B cell (primary cell): Measurements from ENCODE around the gene ALDOA. TPM values are rescaled to one million over a fixed set of nuclear protein-coding genes. Genes with fewer than 3 reads are reported as not detected.

ENCODE experiments used
- ATAC-seq: fragments of 200-7000 bp; cut with Tn5 transposase; one replicate; pipeline ENCODE4 v1.10.0; 2021; ENCODE audit warnings: low read depth, mild to moderate bottlenecking, moderate number of reproducible peaks, moderate library complexity
- CTCF ChIA-PET: fragments of 350-600 bp; sonication (Branson Sonifier 250); formaldehyde crosslinking; loops from one replicate; lab custom pipeline; 2021; ENCODE audit warnings: antibody characterized with exemption, inconsistent platforms; lab: Charles Lee
- POLR2A ChIA-PET: fragments of 350-600 bp; sonication (Branson Sonifier 250); formaldehyde crosslinking; loops from one replicate; lab custom pipeline; 2021; ENCODE audit warnings: antibody characterized with exemption; lab: Charles Lee
- DNase-seq: peaks from one replicate; pipeline ENCODE4 v3.0.0; 2013
- H2AFZ ChIP-seq: 2 replicates; pipeline ENCODE4 v1.6.1; 2012; ENCODE audit warnings: mild to moderate bottlenecking, low read depth, low read length; ENCODE audit not compliant: insufficient read depth, poor library complexity, severe bottlenecking
- H3K27ac ChIP-seq, 2 donors: 1 replicate in 1 of 2; 2 replicates in 1 of 2; pipeline ENCODE4 v1.5.1; 2012 to 2013; ENCODE audit warnings: low read length in 2 of 2, mild to moderate bottlenecking in 2 of 2, moderate library complexity in 1 of 2
- H3K27me3 ChIP-seq, 4 experiments: fragments of 200-600 bp in 1 of 4; sonication (generic) in 1 of 4; replicated peaks in 1 of 4; 1 replicate in 2 of 4; 2 replicates in 2 of 4; pipeline versions ENCODE4 v1.6.1 to v1.7.0; 2013 to 2016; ENCODE audit warnings: low read length in 3 of 4, mild to moderate bottlenecking in 2 of 4, mixed read lengths in 1 of 4, moderate library complexity in 1 of 4; ENCODE audit not compliant: insufficient read depth in 4 of 4, control insufficient read depth in 3 of 4; ENCODE audit errors: control extremely low read depth in 1 of 4
- H3K36me3 ChIP-seq, 2 experiments: replicated peaks in 1 of 2; 1 replicate in 1 of 2; 2 replicates in 1 of 2; pipeline versions ENCODE4 v1.6.1 to v1.7.1; 2013; ENCODE audit warnings: low read length in 1 of 2; ENCODE audit not compliant: insufficient read depth in 2 of 2, control insufficient read depth in 1 of 2; ENCODE audit errors: control extremely low read depth in 1 of 2, extremely low read depth in 1 of 2
- H3K4me1 ChIP-seq, 2 donors: fragments of 200-600 bp in 1 of 2; sonication (generic) in 1 of 2; 1 replicate in 1 of 2; 2 replicates in 1 of 2; pipeline versions ENCODE4 v1.5.1 to v1.6.1; 2013 to 2017; ENCODE audit warnings: low read length in 2 of 2; ENCODE audit not compliant: control insufficient read depth in 2 of 2, insufficient read depth in 2 of 2
- H3K4me2 ChIP-seq: replicated peaks from 2 replicates; pipeline ENCODE3; 2012; ENCODE audit warnings: mild to moderate bottlenecking, low read depth, low read length; ENCODE audit not compliant: poor library complexity, severe bottlenecking
- H3K4me3 ChIP-seq, 5 experiments: fragments of 200-600 bp in 1 of 5; sonication (generic) in 1 of 5; 1 replicate in 3 of 5; 2 replicates in 2 of 5; pipeline versions ENCODE4 v1.5.1 to v1.7.0; 2011 to 2016; ENCODE audit warnings: low read length in 4 of 5, mild to moderate bottlenecking in 4 of 5, low read depth in 2 of 5, control low read depth in 1 of 5, moderate library complexity in 1 of 5; ENCODE audit not compliant: insufficient read depth in 1 of 5; ENCODE audit errors: control extremely low read depth in 1 of 5, extremely low read depth in 1 of 5
- H3K79me2 ChIP-seq: fragments of 200-600 bp; sonication (generic); one replicate; pipeline ENCODE4 v1.6.0; 2016; ENCODE audit warnings: low read length; ENCODE audit not compliant: control insufficient read depth, insufficient read depth
- H3K9ac ChIP-seq: fragments of 200-600 bp; sonication (generic); 2 replicates; pipeline ENCODE4 v1.6.1; 2017; ENCODE audit warnings: mild to moderate bottlenecking, low read length, moderate library complexity
- H3K9me3 ChIP-seq, 3 donors: one replicate each; pipeline versions ENCODE4 v1.6.1 to v1.7.1; 2013; ENCODE audit warnings: low read length in 2 of 3; ENCODE audit not compliant: control insufficient read depth in 2 of 3, insufficient read depth in 1 of 3; ENCODE audit errors: control extremely low read depth in 1 of 3
- H4K20me1 ChIP-seq: 2 replicates; pipeline ENCODE4 v1.6.0; 2012; ENCODE audit warnings: mild to moderate bottlenecking, low read length; ENCODE audit not compliant: insufficient read depth, control insufficient read depth, poor library complexity, severe bottlenecking
- H3K27ac Mint-ChIP-seq: one replicate; pipeline ENCODE4 v1.8.0; 2021; ENCODE audit warnings: mixed read lengths
- H3K27me3 Mint-ChIP-seq: one replicate; pipeline ENCODE4 v1.8.0; 2021; ENCODE audit warnings: mixed read lengths
- H3K4me1 Mint-ChIP-seq: one replicate; pipeline ENCODE4 v1.8.0; 2021; ENCODE audit warnings: mixed read lengths
- H3K4me3 Mint-ChIP-seq: one replicate; pipeline ENCODE4 v1.8.0; 2021; ENCODE audit warnings: mixed read lengths
- H3K9me3 Mint-ChIP-seq: one replicate; pipeline ENCODE4 v1.8.0; 2022; ENCODE audit warnings: mixed read lengths; ENCODE audit not compliant: insufficient read depth
- CTCF ChIP-seq: fragments of 200-600 bp; IDR thresholded peaks from one replicate; pipeline ENCODE4 v1.8.0; 2022; ENCODE audit warnings: antibody characterized with exemption, mild to moderate bottlenecking
- EZH2 ChIP-seq: IDR thresholded peaks from 2 replicates; pipeline ENCODE4 v1.6.1; 2012; ENCODE audit warnings: borderline replicate concordance, low read depth, mild to moderate bottlenecking, moderate library complexity, low read length; ENCODE audit not compliant: insufficient read depth, poor library complexity, severe bottlenecking
- WGBS: methylation state at CpG from one replicate; pipeline ENCODE4 v1.1.5; 2013; ENCODE audit warnings: missing lambda C conversion rate; ENCODE audit not compliant: insufficient coverage; 5-methylcytosine and 5-hydroxymethylcytosine counted together
- intact Hi-C: fragments of 100-400 bp; cut with micrococcal nuclease; formaldehyde crosslinking; loops from one replicate; pipeline ENCODE4 v1.10.0; 2022
- polyA plus RNA-seq: library from polyadenylated mRNA; depleted of rRNA; stranded (reverse); fragments of >200 nt; gene quantifications from 2 replicates; pipeline ENCODE4 v1.2.3, GENCODE V29; 2012
- total RNA-seq, 2 donors: library from RNA; stranded (reverse); fragments of 120-200 nt in 1 of 2; gene quantifications; 1 replicate in 1 of 2; 2 replicates in 1 of 2; pipeline versions ENCODE4 v1.2.3 to v1.2.4, GENCODE V29; 2013 to 2022

The ALDOA gene
- total and polyA plus RNA-seq, 2 donors (not counting 1 experiment from before 2014, with no cell fraction given): 329 to 343 TPM

- peak within 1 kb of the TSS; percentile 90 to 95 for H3K27ac ChIP-seq
- H3K4me2 ChIP-seq: peak within 1 kb of the TSS; percentile 98
- 7% methylated on average over 74 of the region's 77 CpGs for WGBS
- peaks cover 0 to 20% of the 10 kb centered on the region in 2 experiments for H3K36me3 ChIP-seq
- TF ChIP-seq CTCF (no peak), EZH2 (no peak)
- H3K4me3 Mint-ChIP-seq: peak within 1 kb of the TSS; percentile 91
- no peaks in the 10 kb centered on the region for H3K27me3 Mint-ChIP-seq
- peaks cover 21% of the 10 kb centered on the region for H3K79me2 ChIP-seq
- POLR2A ChIA-PET: interaction anchor here (0.6 to 6.8 kb wide), 8 partner anchors 14 to 336 kb away, joined by 3 to 97 read pairs (median 3); partner anchors contain the start of genes ALDOA, CORO1A and TAOK2
- H3K27me3 ChIP-seq: no peaks in the 10 kb centered on the region
- intact Hi-C loops: loop anchor here (1.0 to 10.0 kb wide), 5 partner anchors 27 to 539 kb away; partner anchors contain the start of genes ALDOA, MAPK3, MYL11 and TBC1D10B
- H3K9me3 ChIP-seq: peaks cover 2 to 37% (median 25%) of the 10 kb centered on the region in 3 donors
- peak within 1 kb of the TSS; percentile 93 for H2AFZ ChIP-seq
- peaks cover 2% of the 10 kb centered on the region for H3K9me3 Mint-ChIP-seq
- H4K20me1 ChIP-seq: no peaks in the 10 kb centered on the region
- CTCF ChIA-PET: interaction anchor here (0.6 to 1.5 kb wide), 3 partner anchors 30 to 538 kb away, joined by 3 to 5 read pairs (median 3); partner anchors contain the start of genes ALDOA and CORO1A
- ATAC-seq (peak; percentile 55), DNase-seq (peak; percentile 91)
- H3K9ac ChIP-seq: peak within 1 kb of the TSS; percentile 80
- H3K4me3 ChIP-seq: peak within 1 kb of the TSS; percentile 42 to 92 (median 81)
- H3K4me1 ChIP-seq: peaks cover 30 to 48% of the 10 kb centered on the region in 2 donors
- H3K4me1 Mint-ChIP-seq: peaks cover 41% of the 10 kb centered on the region
- H3K27ac Mint-ChIP-seq: peak within 1 kb of the TSS; percentile 96
Observed at GRCh38 chr16:30096105-30096861, 30.7 kb downstream of the ALDOA start, which contains the start of gene YPEL3. YPEL3 (minus strand) TSS chr16:30096213; CDS start chr16:30095482, 731 bp downstream.
